Activated CD8-positive, alpha-beta memory T cell treated with anti-CD3 and anti-CD28 coated beads for 1 hour (primary cell): ENCODE data around the gene WFDC12.
"Not testable (repeated sequence)": the region's sequence is repeated elsewhere in the genome, so short reads cannot be mapped to it uniquely, and the experiment has no call there.

ENCODE experiments used
- DNase-seq, 2 donors: peaks; one replicate each; pipeline ENCODE4 v3.0.0-alpha.2; 2020; ENCODE audit warnings: low read depth in 1 of 2; ENCODE audit errors: extremely low read depth in 1 of 2

Gene WFDC12, protein sequence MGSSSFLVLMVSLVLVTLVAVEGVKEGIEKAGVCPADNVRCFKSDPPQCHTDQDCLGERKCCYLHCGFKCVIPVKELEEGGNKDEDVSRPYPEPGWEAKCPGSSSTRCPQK

DNA sequence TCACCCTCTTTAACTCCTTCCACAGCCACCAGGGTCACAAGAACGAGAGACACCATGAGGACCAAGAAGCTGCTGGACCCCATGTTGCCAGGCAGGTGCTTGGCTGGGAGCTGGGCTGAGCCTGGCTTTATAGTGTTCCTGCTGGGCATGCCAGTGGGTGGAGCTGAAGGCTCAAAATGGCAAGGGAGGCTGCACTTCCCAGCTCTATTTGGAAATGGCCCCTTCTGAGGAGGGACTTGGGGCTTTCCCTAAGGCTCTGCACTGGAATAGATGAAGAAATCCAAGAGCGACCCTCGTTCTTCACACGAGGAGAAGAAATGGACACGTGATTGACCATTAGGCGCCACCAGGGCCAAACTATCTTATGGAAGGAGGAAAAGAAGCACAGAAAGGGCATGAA, at the start of gene WFDC12:
WFDC12 (minus strand) TSS at position 101 of the 400 bp plus-strand sequence; CDS start at position 83, 18 bp downstream.
- DNase-seq = no peak

DNA sequence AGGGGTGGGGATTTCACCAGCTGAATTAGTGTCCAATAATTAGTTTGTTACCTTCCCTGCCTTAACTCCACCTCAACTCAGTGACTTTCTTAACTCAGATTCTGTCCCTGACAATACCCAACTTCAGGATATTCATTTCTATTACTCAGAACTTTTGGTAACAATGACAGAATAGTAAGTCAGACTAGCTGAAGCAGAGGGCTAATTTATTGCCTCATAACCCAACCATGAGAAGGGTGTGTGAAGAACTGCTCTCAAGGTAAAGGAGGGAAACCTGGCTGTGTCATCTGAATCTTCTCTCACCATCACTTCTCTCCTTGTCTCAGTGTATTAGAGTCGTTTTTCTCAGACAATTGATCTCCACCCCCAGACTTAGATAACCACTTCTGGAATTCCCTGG, 49.3 kb upstream of the WFDC12 start:
- no peak for DNase-seq

DNA sequence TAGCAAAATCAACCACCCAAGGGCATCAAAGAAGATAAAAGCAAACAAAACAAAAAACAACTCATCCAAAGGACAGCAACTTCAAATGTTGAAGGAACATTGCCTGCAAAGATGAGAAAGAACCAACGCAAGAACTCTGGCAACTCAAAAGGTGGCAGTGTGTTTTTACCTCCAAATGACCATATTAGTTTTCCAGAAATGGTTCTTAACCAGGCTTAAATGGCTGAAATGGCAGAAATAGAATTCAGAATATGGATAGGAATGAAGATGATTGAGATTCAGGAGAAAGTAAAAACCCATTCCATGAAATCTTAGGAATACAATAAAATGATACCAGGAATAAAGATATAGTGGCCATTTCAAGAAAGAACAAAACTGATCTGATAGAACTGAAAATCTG, 40.6 kb upstream of the WFDC12 start:
- no peak for DNase-seq

DNA sequence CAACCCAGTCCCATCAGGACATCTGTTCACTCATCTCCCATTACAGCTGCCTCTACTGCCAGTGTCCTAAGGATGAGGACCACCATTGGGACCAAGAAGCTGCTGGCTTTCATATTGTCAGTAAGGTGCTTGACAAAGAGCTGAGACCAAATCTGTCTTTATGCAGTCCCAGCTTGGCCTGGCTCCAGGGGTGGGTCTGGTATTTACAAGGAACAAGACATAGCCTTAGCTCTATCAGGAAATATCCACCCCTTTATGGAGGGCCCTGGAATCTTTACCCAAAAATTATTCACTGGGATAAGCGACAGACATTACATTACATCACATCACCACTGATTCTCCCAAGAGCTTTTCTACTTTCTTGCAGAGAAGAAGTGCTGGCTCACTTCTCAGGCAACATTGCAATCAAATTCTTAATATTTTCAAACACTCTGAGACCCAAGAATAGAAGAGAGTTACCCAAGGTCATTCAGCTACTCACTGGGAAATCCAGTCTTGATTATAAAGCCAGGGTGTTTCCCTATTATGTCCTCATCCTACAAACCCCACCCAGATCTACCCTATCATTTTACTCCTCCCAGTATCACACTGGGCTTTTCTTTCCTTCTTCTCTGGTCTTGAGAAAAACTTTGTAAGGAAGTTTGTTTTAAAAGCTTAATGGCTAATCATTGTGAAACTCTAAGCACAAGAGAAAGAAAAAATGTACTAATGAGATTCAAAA, 39.0 kb upstream of the WFDC12 start:
- no peak for DNase-seq

DNA sequence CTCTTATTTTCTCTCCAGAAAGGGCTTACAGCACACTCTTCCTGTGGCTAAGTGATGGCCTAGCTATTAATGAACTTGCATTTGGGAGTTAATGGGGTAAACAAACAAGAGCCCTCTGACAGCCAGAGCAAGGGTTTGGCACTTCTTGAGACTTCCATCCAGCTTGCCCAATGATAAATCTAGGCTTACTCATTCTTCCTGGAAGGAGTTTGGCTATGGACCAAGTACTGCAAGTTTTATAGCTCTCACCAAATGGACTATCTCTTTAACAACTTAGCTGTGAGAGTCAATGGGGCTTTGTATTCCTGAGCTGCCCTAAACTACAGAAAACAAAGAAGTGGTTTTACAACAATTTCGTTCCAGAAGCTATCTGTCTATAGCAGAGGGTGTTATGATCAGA, 33.7 kb upstream of the WFDC12 start:
- no peak for DNase-seq

DNA sequence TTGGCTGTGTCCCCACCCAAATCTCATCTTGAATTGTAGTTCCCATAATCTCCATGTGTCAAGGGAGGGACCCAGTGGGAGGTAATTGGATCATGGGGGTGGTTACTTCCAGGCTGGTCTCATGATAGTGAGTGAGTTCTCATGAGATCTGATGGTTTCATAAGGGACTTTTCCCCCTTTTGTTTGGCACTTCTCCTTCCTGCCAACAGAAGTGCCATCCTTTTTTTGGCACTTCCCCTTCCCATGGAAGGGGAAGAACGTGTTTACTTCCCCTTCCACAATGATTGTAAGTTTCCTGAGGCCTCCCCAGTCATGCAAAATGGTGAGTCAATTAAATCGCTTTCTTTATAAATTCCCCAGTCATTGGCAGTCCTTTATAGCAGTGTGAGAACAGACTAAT, 32.4 kb upstream of the WFDC12 start:
- no peak for DNase-seq

DNA sequence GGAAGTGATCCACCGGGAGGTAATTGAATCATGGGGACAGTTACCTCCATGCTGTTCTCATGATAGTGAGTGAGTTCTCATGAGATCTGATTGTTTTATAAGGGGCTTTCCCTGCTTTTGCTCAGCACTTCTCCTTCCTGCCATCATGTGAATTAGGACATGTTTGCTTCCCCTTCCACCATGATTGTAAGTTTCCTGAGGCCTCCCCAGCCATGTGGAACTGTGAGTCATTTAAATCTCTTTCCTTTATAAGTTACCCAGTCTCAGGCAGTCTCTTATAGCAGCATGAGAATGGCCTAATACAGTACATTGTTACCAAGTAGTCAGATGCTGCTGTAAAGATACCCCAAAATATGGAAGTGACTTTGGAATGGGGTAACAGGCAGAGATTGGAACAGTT, 30.5 kb upstream of the WFDC12 start:
- not testable (repeated sequence) for DNase-seq

DNA sequence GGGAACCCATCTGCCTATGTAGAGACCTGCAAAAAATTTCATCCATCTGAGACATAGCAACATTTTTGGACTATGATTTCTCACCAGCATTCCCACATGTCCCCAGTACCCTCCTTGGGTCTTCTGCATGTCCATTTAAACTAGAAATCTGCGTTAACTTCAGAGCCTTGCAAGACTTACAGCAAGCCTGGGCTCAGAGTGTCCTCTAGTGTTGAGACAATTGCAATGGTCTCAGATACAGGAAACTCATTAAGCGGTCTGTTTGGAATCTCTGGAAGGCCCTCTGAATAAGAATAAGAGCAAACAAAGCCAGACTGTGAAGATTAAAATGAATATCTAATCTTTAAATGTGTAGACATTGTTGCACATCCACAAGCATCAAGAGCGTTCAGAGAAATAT, 29.9 kb upstream of the WFDC12 start:
- DNase-seq = no peak

DNA sequence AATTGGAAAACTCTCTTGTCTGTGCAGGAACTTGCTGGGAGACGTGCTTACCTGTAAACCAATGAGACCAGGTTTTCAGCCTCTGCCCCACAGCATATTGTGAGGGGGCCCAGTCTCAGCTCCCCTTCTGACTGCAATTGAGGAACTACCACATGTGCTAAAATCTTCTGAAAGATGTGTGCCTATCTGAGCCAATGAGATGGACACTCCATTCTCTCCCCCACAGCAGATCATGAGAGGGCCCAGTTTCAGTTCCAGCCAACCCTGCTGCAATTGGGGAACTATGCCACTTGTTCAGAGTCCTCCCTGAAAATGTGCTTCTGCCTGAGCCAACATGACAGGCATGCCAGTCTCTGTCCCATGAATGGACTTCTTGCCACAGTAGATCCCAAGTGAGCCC, 29.5 kb upstream of the WFDC12 start:
- DNase-seq = no peak

DNA sequence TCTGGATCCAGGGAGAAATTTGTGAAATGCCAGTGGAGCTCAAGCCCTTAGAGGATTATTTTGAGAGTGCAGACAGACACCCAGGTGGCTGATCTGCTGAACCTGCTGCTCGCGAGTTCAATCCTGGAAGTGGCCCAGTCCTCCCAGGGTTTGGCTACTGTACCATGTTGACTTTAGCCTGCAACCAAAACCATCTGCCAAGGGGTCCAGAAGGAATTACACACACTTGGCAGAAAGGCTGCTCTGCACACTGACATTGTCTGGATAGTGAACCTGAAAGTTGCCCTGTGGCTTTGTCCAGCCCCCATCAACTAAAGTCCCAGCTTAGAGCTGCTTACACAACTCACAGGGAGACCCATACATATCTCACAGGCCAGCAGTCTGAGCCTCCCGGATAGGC, 28.9 kb upstream of the WFDC12 start:
- no peak for DNase-seq

DNA sequence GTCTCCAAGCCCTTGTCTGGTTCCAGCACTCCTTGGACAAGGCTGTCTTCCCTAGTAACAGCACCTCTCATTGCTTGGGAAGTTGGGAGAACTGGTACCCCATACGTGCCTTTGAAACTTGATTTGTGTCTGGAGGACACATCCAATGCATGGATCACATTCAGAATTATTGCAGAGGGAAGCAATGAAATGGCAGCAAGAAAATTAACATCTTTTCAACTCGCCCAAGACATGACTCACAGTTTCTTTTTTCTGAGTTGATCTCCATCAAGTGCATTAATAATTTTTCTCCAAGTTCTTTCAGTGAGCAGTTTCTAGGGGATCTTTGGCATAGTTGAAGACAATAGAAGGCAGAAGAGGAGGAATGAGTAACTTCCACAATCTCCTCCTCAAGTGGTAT, 28.1 kb upstream of the WFDC12 start:
- DNase-seq = no peak

DNA sequence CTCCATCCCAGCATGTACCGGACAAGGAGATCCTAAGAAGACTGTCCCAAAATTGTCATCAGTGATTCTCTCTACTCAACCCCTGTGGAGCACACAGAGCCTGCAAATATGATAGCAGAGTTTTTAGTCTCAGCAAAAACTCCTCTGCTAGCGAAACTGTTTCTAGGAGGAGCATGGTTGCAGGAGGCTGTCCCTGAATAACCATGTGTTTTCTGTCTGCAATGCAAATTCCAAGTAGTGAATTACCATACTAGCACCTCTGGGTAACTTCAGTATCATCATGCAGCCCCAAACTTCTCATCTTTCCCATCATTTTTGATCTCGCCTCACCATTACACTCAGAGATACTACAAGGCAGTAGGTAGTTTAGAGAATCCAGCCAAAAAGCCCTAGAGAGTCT, 24.8 kb upstream of the WFDC12 start:
- no peak for DNase-seq

DNA sequence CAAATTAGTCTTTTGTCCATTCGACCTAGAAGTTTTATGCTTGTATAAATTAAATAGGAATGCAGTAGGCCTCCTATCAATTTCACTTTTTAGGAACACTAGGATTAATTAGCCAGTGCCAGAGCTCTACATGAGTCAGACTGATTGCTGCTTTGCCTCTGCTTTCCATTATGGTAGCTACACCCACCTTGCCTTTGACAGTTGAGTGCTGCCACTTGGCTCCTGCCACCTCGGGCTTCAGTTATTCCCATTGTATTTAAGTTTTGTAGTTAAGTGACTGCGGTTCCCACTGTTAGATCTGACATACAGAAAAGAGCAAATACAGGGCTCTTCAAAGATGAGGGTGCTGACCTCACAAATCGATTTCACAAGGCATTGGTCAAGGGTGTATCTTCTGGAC, 16.6 kb upstream of the WFDC12 start:
- DNase-seq = no peak

DNA sequence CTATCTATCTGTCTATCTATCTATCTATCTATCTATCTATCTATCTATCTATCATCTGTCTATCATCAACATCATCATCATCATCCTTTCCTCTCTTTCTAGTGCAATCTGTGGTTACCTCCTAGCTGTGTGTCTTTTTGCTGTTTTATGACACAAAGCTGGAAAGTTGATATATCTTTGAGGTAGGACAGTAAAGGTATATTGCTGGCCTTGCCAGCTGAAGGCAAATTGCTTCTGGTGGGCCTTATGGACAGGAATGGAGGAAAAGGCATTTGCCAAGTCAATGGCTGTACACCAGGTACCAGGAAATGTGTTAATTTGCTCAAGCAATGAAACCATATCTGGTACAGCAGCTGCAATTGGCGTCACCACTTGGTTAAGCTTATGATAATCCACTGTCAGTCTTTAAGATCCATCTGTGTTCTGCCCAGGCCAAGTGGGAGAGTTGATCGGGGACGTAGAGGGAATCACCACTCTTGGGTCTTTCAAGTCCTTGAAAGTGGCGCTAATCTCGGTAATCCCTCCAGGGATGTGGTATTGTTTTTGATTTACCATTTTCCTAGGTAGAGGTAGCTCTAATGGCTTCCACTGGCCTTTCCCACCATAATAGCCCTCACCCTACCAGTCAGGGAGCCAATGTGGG, 15.6 kb upstream of the WFDC12 start:
- not testable (repeated sequence) for DNase-seq

DNA sequence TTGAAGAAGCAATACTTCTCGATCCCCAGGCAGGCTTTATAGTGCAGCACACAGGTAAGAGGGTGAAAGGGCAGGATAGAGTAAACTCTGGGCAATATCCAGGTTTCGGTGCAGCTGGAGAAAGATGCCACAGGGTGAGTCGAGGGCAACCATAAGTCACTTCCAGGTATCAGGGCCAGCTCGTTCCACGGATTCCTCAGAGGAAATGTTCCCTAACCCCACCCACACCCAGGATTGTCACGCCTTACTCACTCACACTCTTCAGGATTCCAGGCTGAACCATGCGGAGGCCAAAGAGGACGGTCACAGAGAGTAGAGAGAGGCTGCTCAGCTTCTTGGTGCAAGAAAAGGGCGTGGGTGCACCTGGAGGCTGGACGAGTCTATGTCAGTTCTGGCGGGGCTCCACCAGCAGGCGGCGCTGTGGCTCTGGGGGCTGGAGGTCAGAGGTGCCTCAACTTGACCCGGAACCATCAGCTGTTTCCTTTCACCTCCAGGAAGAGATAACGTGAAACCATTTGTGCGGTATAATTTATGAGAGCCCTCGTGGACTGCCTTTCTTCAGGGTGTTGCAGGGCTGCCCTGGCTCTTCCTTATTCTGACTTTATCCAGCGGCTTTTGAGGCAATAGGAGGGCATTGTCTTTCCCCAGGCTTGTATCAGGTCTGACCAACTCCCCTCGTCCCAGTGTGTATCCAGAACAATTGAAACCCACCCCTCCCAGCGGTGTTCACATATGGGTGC, 14.5 kb upstream of the WFDC12 start:
- peak in 1 of 2 donors; percentile 24 for DNase-seq

DNA sequence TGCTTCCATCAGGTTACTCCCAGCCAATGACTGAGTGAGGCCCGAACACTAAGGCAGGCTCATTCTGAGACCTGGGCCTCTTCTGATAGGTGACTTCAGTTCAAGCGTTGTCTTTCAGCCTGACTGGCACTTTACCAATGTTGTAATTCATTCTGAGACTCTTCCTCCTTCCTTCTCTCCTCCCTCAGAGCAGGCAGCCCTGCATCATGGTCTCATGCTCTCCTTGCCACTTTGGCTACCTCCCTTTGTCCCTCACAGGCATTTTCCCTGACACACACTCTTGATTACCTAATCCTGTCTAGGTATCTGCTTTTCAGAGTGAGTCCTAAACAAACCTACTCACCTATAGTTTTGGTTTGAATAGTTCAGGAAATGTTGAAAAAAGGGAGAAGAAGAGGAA, 12.6 kb upstream of the WFDC12 start:
- DNase-seq = no peak

DNA sequence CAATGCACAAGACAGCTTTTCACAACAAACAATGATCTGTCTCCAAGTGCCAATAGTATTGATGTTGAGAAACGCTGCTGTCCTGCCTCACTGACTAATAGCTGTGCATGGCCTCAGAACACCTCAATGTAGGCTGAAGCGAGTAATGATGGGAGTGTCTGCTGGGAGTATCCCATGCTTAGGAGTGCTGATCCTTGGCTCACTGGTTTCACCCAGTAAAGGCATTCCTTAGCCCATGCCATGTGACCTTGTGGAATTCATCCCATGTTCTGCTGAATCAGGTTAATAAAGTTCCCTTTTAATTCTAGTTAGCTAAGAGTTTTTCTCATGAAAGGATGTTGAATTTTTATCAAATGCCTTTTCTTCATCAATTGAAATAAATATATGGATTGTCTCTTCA, 3.8 kb upstream of the WFDC12 start:
- no peak for DNase-seq

DNA sequence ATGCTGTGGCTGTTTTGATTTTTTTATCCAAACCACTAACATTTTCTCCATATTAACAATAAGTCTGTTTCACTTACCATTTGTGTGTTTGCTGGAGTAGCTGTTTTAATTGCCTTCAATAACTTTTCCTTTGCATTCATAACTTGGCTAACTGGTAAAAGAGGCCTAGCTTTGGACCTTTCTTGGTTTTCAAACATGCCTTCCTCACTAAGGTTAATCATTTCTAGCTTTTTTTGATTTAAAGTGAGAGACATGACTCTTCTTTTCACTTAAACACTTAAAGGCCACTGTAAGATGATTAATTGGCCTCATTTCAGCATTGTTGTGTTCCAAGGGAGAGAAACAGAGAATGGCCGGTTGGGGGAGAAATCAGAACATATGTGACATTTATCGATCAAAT, 2.9 kb downstream of the WFDC12 start:
- DNase-seq = no peak

DNA sequence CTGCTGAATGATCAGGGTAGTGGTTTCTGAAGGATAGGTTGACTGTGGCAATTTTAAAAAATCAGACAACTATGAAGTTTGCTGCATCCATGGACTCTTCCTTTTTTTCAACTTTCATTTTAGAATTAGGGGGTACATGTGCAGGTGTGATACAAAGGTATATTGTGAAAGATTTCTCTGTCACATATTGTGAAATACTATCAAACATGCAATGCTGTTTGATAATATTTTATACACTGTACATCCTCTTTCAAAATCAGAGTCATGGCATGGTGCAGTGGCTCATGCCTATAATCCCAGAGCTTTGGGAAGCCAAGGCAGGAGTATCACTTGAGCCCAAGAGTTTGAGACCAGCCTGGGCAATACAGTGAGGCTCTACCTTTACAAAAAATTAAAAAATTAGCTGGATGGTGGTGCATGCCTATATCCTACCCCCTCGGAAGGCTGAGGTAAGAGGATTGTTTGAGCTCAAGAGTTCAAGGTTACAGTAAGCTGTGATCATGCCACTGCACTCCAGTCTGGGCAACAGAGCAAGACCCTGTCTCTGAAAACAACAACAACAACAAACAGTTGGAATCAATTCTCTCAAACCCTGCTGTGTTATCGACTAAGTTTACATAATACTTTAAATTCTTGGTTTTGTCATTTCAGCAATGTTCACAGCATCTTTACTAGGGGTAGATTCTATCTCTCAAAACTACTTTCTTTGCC, 4.6 kb downstream of the WFDC12 start:
- DNase-seq = no peak

DNA sequence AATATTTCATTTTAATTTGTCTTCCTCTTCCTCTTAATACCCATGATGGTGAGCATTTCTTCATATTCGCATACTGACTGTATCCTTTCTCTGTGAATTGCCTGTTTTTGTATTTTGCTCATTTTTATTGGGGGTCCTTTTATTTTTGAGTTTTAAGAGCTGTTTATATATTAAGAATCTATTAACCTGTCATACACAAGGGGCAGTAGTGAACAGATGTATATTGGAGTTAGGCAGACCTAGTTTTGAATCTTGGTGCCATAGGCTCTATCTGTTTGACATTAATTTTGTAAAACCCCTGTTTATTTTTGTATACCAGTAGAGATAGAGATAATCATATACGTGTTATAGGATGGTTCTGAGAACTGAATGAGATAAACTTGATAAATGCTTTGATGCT, 6.2 kb downstream of the WFDC12 start:
- DNase-seq = no peak

DNA sequence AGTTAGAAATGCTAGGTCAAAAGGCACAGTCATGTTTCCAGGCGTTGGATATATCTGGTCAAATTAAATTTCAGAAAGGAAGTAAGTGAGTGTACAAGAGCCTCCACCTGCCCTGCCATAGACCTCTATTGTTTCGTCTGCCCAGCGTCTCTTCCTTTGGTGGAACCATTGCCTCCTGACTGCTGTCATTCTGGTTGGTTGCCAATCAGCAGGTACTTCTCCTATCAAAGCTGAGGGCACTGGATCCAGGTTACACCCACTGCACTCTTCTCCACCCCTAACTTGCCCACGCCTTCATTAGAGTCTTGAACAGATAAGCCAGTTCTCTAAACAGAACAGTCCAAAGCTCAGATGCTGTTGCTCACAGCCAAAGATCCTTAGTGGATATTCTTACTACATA, 6.7 kb downstream of the WFDC12 start:
- no peak for DNase-seq
